ENCODE results near the gene IL20. TPM values are rescaled to one million over a fixed set of nuclear protein-coding genes. Genes with fewer than 3 reads are reported as not detected.

Gene IL20
- total RNA-seq, 6 experiments from 2014 or later: not detected

DNA sequence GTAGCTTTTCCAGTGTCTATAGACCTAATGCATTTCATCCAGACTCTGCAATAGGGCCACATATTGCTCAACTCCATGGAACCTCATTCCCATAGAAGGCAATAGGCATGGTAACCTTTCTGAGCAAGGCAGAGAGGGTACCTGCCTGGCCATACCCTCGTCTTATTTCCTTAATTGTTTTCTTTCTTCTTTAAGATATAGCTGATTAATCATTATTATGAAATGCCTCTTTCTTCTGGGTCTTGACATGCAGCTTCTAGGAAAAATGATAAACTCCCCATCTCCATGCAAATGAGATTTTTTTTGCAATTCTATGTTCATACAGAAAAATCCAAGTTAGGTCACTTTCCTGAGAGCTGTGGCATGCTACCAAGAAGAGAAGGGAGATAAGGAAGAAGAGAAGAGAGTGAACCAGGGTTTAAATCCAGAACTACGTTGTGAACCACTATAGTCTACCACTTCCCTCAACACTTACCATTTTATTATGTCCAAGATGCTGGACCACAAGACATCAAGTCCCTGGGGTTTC lies 33.0 kb upstream of the IL20 start:
- Mint-ChIP-seq H3K27me3 (ENCODE audit: insufficient read depth) (peaks cover 5% of the 10 kb centered on the region), H3K27ac (no peak overlapping the region), H3K36me3 (ENCODE audit: low read depth) (no peaks in the 10 kb centered on the region)

DNA sequence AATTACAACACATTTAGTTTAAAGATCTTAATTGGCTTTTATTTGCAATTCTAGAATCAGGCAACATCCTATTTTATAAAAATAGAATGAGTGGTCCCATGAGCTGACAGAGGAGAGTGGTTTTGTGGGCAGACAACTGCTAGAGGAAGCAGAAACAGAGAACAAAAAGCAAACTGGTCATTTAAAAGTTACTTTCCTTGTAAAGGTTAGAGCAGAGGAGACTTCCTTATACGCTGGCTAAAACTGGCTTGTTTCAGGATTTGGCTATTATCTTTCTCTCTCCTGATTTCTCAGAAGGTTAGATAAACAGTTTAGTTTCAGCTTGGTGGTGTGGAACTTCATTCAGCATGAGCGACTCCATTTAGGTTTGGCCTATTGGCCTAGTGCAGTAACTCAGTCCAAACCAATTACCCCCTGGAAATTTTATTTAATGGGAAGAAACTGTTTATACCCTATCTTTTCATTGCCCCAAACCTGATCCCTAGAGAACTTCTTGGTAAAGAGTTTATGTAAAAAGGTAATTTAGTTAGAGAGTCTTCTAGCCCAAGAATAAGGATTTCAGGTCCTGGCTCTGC lies 32.2 kb upstream of the IL20 start:
- no peak for DNase-seq
- no peaks in the 10 kb centered on the region for H3K36me3 Mint-ChIP-seq (ENCODE audit: low read depth)
- H3K4me3 Mint-ChIP-seq: no peak overlapping the region
- peaks cover 5% of the 10 kb centered on the region for H3K27me3 Mint-ChIP-seq (ENCODE audit: insufficient read depth)
- TF ChIP-seq, protein P1, sequence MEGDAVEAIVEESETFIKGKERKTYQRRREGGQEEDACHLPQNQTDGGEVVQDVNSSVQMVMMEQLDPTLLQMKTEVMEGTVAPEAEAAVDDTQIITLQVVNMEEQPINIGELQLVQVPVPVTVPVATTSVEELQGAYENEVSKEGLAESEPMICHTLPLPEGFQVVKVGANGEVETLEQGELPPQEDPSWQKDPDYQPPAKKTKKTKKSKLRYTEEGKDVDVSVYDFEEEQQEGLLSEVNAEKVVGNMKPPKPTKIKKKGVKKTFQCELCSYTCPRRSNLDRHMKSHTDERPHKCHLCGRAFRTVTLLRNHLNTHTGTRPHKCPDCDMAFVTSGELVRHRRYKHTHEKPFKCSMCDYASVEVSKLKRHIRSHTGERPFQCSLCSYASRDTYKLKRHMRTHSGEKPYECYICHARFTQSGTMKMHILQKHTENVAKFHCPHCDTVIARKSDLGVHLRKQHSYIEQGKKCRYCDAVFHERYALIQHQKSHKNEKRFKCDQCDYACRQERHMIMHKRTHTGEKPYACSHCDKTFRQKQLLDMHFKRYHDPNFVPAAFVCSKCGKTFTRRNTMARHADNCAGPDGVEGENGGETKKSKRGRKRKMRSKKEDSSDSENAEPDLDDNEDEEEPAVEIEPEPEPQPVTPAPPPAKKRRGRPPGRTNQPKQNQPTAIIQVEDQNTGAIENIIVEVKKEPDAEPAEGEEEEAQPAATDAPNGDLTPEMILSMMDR (IDR thresholded peaks at IDR 0.05): no peak
- no peaks in the 10 kb centered on the region for H3K9me3 Mint-ChIP-seq
- H3K4me1 Mint-ChIP-seq (ENCODE audit: low read depth): peaks cover 21% of the 10 kb centered on the region
- no peak overlapping the region for H3K27ac Mint-ChIP-seq

More for the DNA sequence above, 33.0 kb upstream of the IL20 start:
- no peak for DNase-seq
- TF ChIP-seq, protein P1 (IDR thresholded peaks at IDR 0.05): no peak
- Mint-ChIP-seq H3K9me3 (no peaks in the 10 kb centered on the region), H3K4me1 (ENCODE audit: low read depth) (peaks cover 21% of the 10 kb centered on the region), H3K4me3 (no peak overlapping the region)

DNA sequence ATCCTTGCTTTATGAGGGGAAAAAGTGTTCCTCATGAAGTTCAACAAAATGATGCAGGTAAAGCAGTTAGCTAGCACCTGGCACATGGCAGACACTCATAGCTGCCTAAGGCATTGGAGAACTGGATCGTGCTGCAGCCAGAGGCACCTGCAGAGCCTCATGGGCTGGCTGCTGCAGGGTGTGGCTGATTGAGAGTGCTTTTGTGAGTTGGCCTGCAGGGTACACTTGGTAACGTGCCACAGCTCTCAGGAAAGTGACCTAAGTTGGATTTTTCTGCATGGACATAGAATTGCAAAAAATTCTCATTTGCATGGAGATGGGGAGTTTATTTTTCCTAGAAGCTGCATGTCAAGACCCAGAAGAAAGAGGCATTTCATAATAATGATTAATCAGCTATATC lies 31.6 kb upstream of the IL20 start:
- Mint-ChIP-seq H3K27me3 (ENCODE audit: insufficient read depth) (peaks cover 5% of the 10 kb centered on the region), H3K27ac (no peak overlapping the region), H3K4me1 (ENCODE audit: low read depth) (peaks cover 24% of the 10 kb centered on the region), H3K9me3 (no peaks in the 10 kb centered on the region), H3K4me3 (no peak overlapping the region), H3K36me3 (ENCODE audit: low read depth) (no peaks in the 10 kb centered on the region)
- TF ChIP-seq, protein P1 (IDR thresholded peaks at IDR 0.05): no peak
- DNase-seq: no peak

DNA sequence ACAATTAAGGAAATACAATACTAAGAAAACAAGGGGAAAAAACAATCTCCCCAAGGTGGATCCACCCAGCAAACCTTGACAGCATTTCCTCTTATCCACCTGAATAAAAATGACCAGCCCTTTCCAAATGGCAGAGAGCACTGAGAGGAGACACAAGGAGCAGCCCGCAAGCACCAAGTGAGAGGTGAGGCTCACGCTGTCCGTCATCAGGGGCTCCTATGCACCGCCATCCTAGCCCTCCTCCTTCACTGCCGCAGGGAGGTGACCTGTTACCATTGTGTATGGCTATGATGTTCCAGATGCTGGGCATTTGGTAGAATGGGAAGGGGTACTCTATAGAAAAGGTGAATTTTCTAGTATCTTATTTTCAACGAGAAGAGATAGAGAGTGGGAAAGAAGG lies 31.2 kb upstream of the IL20 start:
- Mint-ChIP-seq H3K27me3 (ENCODE audit: insufficient read depth) (peaks cover 5% of the 10 kb centered on the region), H3K4me1 (ENCODE audit: low read depth) (peaks cover 28% of the 10 kb centered on the region), H3K4me3 (no peak overlapping the region), H3K27ac (no peak overlapping the region), H3K36me3 (ENCODE audit: low read depth) (no peaks in the 10 kb centered on the region), H3K9me3 (no peaks in the 10 kb centered on the region)
- TF ChIP-seq, protein P1 (IDR thresholded peaks at IDR 0.05): no peak
- no peak for DNase-seq

DNA sequence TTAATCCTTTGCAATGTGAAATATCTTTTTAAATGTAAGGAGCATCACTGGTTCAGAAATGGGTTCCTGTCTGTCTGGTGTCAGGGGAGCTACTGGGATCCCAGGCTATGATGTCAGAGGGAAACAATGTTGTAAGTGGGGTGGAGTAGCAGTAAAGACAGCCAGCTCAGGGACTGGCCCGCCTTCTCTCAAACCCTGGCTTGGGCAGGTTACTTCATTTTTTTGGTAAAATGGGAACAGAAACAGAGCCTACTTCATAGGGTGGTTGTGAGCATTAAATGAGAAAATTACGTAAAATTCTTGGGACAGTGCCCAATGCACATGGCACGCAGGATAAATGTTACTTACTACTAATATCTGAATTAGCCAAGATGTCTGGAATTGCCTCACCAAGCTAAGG lies 30.7 kb upstream of the IL20 start:
- no peak overlapping the region for H3K27ac Mint-ChIP-seq
- no peak for DNase-seq
- H3K4me3 Mint-ChIP-seq: no peak overlapping the region
- TF ChIP-seq, protein P1 (IDR thresholded peaks at IDR 0.05): no peak
- no peaks in the 10 kb centered on the region for H3K9me3 Mint-ChIP-seq
- H3K4me1 Mint-ChIP-seq (ENCODE audit: low read depth): peaks cover 33% of the 10 kb centered on the region
- H3K27me3 Mint-ChIP-seq (ENCODE audit: insufficient read depth): peaks cover 4% of the 10 kb centered on the region
- H3K36me3 Mint-ChIP-seq (ENCODE audit: low read depth): no peaks in the 10 kb centered on the region
